K562 (cell line): ENCODE data around the gene MMEL1.

Source experiments
- BRCA1 ChIP-seq, 2 experiments: fragments of 450-650 bp in 1 of 2; sonication (generic) in 1 of 2; formaldehyde crosslinking in 1 of 2; IDR thresholded peaks; 2 replicates each; pipeline versions ENCODE4 v1.5.0 to v1.6.1; 2017 to 2020; ENCODE audit warnings: mild to moderate bottlenecking in 1 of 2, missing genetic modification reagents in 1 of 2
- EZH2 ChIP-seq: IDR thresholded peaks from 2 replicates; pipeline ENCODE4 v1.6.1; 2012; ENCODE audit warnings: low read depth, mild to moderate bottlenecking, inconsistent platforms, low read length, borderline replicate concordance
- HDAC2 ChIP-seq: fragments of 450-650 bp; IDR thresholded peaks from 2 replicates; pipeline ENCODE4 v1.6.1; 2016; ENCODE audit warnings: mild to moderate bottlenecking
- PTBP1 ChIP-seq: fragments of 200-400 bp; formaldehyde crosslinking; IDR thresholded peaks from 2 replicates; pipeline ENCODE4 v1.6.1; 2017; ENCODE audit warnings: low read depth, low read length
- RAD21 ChIP-seq, 2 experiments: fragments of 250-450 bp in 1 of 2; fragments of 450-650 bp in 1 of 2; sonication (Bioruptor Pico) in 1 of 2; formaldehyde crosslinking in 1 of 2; IDR thresholded peaks in 1 of 2; conservative IDR thresholded peaks in 1 of 2; 2 replicates each; pipeline versions ENCODE4 v1.4.0 to v1.8.0; 2020 to 2022; ENCODE audit warnings: mild to moderate bottlenecking in 2 of 2, moderate library complexity in 1 of 2
- TF ChIP-seq, protein P1 (sequence below), 3 experiments: fragments of 200-800 bp in 1 of 3; fragments of 250-450 bp in 1 of 3; fragments of 450-650 bp in 1 of 3; sonication (Bioruptor Pico) in 1 of 3; sonication (Bioruptor generic) in 1 of 3; formaldehyde crosslinking in 1 of 3; IDR thresholded peaks; 2 replicates each; pipeline versions ENCODE4 v1.6.1 to v1.8.0; 2016 to 2022; ENCODE audit warnings: mild to moderate bottlenecking in 2 of 3, missing genetic modification characterization in 2 of 3, missing compliant biosample characterization in 1 of 3, moderate library complexity in 1 of 3

GRCh38 chr1:2540816-2541492 lies 91.9 kb downstream of the MMEL1 start:
- TF ChIP-seq PTBP1 (peak; percentile 63; the same call in 1 of the 2 replicates), HDAC2 (peak; percentile 48; the same call in 1 of the 2 replicates), EZH2 (no peak), BRCA1 (IDR thresholded peaks at IDR 0.05) (no peak), BRCA1 (CRISPR knock-in tag; IDR thresholded peaks at IDR 0.05) (no peak), RAD21 (CRISPR knock-in tag; conservative IDR thresholded peaks at IDR 0.05 in 1 of 2, IDR thresholded peaks at IDR 0.05 in 1 of 2) (no peak)
- TF ChIP-seq, protein P1, sequence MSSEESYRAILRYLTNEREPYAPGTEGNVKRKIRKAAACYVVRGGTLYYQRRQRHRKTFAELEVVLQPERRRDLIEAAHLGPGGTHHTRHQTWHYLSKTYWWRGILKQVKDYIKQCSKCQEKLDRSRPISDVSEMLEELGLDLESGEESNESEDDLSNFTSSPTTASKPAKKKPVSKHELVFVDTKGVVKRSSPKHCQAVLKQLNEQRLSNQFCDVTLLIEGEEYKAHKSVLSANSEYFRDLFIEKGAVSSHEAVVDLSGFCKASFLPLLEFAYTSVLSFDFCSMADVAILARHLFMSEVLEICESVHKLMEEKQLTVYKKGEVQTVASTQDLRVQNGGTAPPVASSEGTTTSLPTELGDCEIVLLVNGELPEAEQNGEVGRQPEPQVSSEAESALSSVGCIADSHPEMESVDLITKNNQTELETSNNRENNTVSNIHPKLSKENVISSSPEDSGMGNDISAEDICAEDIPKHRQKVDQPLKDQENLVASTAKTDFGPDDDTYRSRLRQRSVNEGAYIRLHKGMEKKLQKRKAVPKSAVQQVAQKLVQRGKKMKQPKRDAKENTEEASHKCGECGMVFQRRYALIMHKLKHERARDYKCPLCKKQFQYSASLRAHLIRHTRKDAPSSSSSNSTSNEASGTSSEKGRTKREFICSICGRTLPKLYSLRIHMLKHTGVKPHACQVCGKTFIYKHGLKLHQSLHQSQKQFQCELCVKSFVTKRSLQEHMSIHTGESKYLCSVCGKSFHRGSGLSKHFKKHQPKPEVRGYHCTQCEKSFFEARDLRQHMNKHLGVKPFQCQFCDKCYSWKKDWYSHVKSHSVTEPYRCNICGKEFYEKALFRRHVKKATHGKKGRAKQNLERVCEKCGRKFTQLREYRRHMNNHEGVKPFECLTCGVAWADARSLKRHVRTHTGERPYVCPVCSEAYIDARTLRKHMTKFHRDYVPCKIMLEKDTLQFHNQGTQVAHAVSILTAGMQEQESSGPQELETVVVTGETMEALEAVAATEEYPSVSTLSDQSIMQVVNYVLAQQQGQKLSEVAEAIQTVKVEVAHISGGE (CRISPR knock-in tag; IDR thresholded peaks at IDR 0.05) = no peak
